Osteoblast (primary cell): ENCODE data around the gene PTPRN2. TPM values are rescaled to one million over a fixed set of nuclear protein-coding genes. Genes with fewer than 3 reads are reported as not detected.

Source experiments
- DNase-seq: peaks from one replicate; pipeline ENCODE4 v3.0.0; 2011; ENCODE audit warnings: low spot score, mixed read lengths; ENCODE audit not compliant: insufficient read length; ENCODE audit errors: missing footprints
- H2AFZ ChIP-seq: 2 replicates; pipeline ENCODE4 v1.6.0; 2011; ENCODE audit warnings: mild to moderate bottlenecking, low read length
- H3K27ac ChIP-seq: 2 replicates; pipeline ENCODE4 v1.5.1; 2011; ENCODE audit warnings: mild to moderate bottlenecking, low read depth, low read length, moderate library complexity
- H3K27me3 ChIP-seq: 2 replicates; pipeline ENCODE4 v1.6.0; 2012; ENCODE audit warnings: mild to moderate bottlenecking, control low read depth, inconsistent platforms, low read length, moderate library complexity; ENCODE audit not compliant: insufficient read depth
- H3K36me3 ChIP-seq: 2 replicates; pipeline ENCODE4 v1.5.1; 2011; ENCODE audit warnings: mild to moderate bottlenecking, low read length, control low read depth, moderate library complexity; ENCODE audit not compliant: insufficient read depth
- H3K4me1 ChIP-seq: 2 replicates; pipeline ENCODE4 v1.5.1; 2011; ENCODE audit warnings: mild to moderate bottlenecking, low read length, control low read depth, moderate library complexity; ENCODE audit not compliant: insufficient read depth
- H3K4me2 ChIP-seq: 2 replicates; pipeline ENCODE4 v1.6.0; 2011; ENCODE audit warnings: mild to moderate bottlenecking, low read length; ENCODE audit not compliant: insufficient read depth
- H3K4me3 ChIP-seq: fragments of 200-600 bp; sonication (generic); 3 replicates; pipeline ENCODE4 v1.5.1; 2012; ENCODE audit warnings: mild to moderate bottlenecking, low read length, inconsistent platforms; ENCODE audit not compliant: insufficient read depth
- H3K79me2 ChIP-seq: 2 replicates; pipeline ENCODE4 v1.6.0; 2012; ENCODE audit warnings: mild to moderate bottlenecking, low read length, control low read depth, inconsistent platforms; ENCODE audit not compliant: insufficient read depth
- H3K9me3 ChIP-seq: 2 replicates; pipeline ENCODE4 v1.5.1; 2011; ENCODE audit warnings: low read depth, low read length, control low read depth
- H4K20me1 ChIP-seq: 2 replicates; pipeline ENCODE4 v1.6.0; 2012; ENCODE audit warnings: mild to moderate bottlenecking, low read length, control low read depth; ENCODE audit not compliant: insufficient read depth
- total RNA-seq: library from RNA; depleted of rRNA; stranded (reverse); fragments of >200 nt; gene quantifications from 2 replicates; pipeline ENCODE4 v1.2.3, GENCODE V29; 2012
- TF ChIP-seq, protein P1 (sequence below): IDR thresholded peaks from 2 replicates; pipeline ENCODE4 v1.5.1; 2011; ENCODE audit warnings: mild to moderate bottlenecking, low read depth, low read length, moderate library complexity; ENCODE audit errors: extremely low read depth

Gene PTPRN2
- total RNA-seq, 1 donor: 0.36 TPM

DNA sequence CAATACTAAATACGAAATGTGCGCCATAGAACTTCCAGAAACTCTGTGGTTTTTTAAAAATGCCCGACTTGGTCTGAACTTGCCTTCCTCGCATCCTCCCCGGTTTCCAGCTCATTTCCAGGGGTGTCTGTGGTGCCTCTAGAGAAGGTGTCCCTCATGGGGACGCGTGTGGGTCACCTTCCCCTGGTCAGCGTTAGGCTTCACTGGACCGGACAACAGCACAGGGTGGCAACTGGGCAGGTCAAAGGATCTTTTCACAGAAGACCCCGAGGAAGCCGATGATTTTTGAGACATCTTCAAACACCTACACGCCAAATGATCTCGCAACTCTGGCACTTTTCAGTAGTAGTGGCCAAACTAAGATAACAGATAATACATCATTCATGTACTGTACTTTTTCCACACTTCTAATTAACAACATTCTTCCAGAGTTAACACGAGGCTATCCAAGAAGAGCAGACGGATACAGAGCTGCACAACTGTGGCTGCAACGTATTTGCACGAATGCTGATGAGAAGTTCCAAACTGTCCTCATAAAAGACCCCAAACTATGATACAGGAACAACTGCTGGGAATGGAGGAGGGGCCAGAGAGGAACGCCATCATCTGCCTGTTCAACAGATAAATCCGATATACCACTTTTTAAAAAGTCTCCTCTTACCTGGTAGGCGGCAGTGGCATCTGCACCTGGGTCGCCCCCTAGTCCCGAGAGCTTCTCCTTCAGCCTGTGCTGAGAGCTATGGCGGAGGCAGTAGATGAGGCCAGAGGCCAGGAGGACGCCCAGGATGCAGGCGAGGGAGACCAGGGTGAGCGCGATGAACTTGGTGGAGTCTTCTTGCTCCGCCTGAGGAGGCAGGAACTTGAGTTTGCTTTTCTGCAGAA, 905.3 kb downstream of the PTPRN2 start:
- Histone ChIP-seq H3K36me3 (no peaks in the 10 kb centered on the region), H3K4me1 (no peaks in the 10 kb centered on the region), H3K27me3 (peaks cover 38% of the 10 kb centered on the region), H3K27ac (no peak overlapping the region), H4K20me1 (no peaks in the 10 kb centered on the region), H3K79me2 (no peaks in the 10 kb centered on the region), H3K9me3 (no peaks in the 10 kb centered on the region), H3K4me3 (no peak overlapping the region), H2AFZ (no peak overlapping the region), H3K4me2 (no peak overlapping the region)
- TF ChIP-seq, protein P1, sequence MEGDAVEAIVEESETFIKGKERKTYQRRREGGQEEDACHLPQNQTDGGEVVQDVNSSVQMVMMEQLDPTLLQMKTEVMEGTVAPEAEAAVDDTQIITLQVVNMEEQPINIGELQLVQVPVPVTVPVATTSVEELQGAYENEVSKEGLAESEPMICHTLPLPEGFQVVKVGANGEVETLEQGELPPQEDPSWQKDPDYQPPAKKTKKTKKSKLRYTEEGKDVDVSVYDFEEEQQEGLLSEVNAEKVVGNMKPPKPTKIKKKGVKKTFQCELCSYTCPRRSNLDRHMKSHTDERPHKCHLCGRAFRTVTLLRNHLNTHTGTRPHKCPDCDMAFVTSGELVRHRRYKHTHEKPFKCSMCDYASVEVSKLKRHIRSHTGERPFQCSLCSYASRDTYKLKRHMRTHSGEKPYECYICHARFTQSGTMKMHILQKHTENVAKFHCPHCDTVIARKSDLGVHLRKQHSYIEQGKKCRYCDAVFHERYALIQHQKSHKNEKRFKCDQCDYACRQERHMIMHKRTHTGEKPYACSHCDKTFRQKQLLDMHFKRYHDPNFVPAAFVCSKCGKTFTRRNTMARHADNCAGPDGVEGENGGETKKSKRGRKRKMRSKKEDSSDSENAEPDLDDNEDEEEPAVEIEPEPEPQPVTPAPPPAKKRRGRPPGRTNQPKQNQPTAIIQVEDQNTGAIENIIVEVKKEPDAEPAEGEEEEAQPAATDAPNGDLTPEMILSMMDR: no peak
- DNase-seq: no peak

DNA sequence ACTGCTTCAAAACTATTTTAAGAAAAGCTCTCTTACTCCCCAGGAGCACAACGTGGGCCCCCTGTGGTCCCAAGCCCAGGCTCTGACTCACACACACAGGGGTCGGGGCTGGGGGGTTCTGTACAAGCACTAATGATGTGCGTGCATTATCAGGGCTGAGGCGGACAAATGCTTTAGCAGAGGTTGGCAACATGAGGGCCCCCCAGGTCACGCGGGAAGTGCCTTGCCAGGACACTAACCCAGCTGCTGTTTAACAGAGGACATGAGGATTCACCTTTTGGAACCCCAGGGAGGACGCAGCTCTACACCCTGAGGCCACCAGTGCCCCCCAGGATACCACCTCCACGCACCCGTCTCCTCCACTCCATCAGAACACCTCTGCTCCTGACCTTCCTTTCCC, 908.0 kb downstream of the PTPRN2 start:
- TF ChIP-seq, protein P1: no peak
- H3K4me2 ChIP-seq: no peak overlapping the region
- H3K27ac ChIP-seq: no peak overlapping the region
- no peaks in the 10 kb centered on the region for H4K20me1 ChIP-seq
- no peaks in the 10 kb centered on the region for H3K4me1 ChIP-seq
- no peaks in the 10 kb centered on the region for H3K79me2 ChIP-seq
- H3K4me3 ChIP-seq: no peak overlapping the region
- no peaks in the 10 kb centered on the region for H3K9me3 ChIP-seq
- peaks cover 19% of the 10 kb centered on the region for H3K27me3 ChIP-seq
- no peak overlapping the region for H2AFZ ChIP-seq
- DNase-seq: no peak
- H3K36me3 ChIP-seq: no peaks in the 10 kb centered on the region

DNA sequence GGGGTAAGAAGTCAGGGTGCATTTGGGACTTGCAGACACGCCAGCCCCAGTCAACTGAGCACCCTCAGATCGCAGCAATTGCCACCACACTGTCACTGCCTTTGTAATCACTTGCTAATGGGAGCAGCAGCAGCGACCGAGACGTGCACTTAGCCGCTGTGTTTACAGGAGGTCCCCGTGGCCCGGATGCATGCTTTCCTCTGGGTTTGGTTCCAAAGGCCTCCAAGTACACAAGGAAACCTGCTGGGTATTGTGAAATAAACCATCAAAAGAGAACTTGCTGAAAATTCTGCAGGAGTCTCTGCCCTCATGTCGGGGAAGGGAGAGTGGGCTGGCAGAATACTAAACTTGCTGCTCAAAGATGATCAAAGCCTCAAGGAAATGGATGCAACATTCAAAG, 909.1 kb downstream of the PTPRN2 start:
- no peaks in the 10 kb centered on the region for H3K36me3 ChIP-seq
- H3K9me3 ChIP-seq: no peaks in the 10 kb centered on the region
- no peak overlapping the region for H3K27ac ChIP-seq
- H3K4me1 ChIP-seq: no peaks in the 10 kb centered on the region
- H3K27me3 ChIP-seq: peaks cover 13% of the 10 kb centered on the region
- no peak overlapping the region for H2AFZ ChIP-seq
- H4K20me1 ChIP-seq: no peaks in the 10 kb centered on the region
- no peak overlapping the region for H3K4me3 ChIP-seq
- no peak for DNase-seq
- TF ChIP-seq, protein P1: no peak
- no peak overlapping the region for H3K4me2 ChIP-seq
- no peaks in the 10 kb centered on the region for H3K79me2 ChIP-seq

DNA sequence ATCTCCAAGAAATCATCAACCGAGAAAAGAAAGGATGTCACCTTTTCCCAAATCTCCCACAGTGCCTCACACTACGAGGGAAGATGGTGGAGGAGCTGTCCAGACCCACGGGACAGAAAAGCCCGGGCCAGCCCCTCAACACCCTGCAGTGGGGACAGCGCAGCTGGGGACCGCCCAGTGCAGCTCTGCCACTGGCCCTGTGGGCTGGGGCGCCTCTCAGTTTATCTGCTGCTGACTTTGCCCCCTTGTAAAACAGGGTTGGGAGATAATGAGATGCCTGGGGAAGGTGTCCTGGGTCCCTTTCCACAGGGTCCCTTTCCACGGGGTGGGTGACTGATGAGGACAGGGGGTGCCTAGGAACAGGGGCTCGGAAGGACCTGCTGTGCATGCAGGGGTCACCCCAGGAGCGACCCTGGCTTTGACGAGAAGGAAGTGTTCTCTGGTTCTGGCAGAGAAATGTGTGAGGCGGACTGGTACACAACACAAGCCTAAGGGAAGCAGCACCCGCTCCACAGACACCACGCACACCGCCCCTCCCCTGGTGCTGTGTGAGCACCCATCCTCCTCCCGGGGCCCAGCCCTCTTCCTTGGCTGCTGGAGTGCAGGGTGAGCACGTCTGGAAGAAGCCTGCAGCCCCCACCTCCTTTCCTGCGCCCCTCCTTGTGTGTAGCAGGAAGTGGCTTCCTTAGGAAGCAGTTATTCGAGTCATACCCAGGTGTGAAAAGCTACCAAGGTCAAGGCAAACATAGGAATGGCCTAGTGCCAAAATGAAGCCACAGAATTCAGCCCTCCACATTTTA, 911.0 kb downstream of the PTPRN2 start:
- H3K9me3 ChIP-seq: no peaks in the 10 kb centered on the region

More for the DNA sequence above, 911.0 kb downstream of the PTPRN2 start:
- Histone ChIP-seq H3K4me3 (no peak overlapping the region), H3K79me2 (no peaks in the 10 kb centered on the region), H3K27ac (no peak overlapping the region), H2AFZ (no peak overlapping the region), H3K4me2 (no peak overlapping the region), H3K4me1 (no peaks in the 10 kb centered on the region), H3K27me3 (no peaks in the 10 kb centered on the region), H4K20me1 (no peaks in the 10 kb centered on the region), H3K36me3 (no peaks in the 10 kb centered on the region)
- DNase-seq: no peak
- TF ChIP-seq, protein P1: no peak
